Pons (tissue), 1 donor: ENCODE data around the gene KCNAB2.
"Not testable (repeated sequence)": the region's sequence is repeated elsewhere in the genome, so short reads cannot be mapped to it uniquely, and the experiment has no call there.

Experiments used
- DNase-seq: peaks from one replicate; pipeline ENCODE4 v3.0.0-alpha.2; 2016; ENCODE audit warnings: low spot score

Gene KCNAB2

GRCh38 chr1:6010554-6010953 lies 35.1 kb upstream of the KCNAB2 start:
- DNase-seq: no peak

- DNase-seq: no peak
These were observed 34.3 kb upstream of the KCNAB2 start for GRCh38 chr1:6011161-6011945.

GRCh38 chr1:6011946-6012258 lies 33.8 kb upstream of the KCNAB2 start:
- no peak for DNase-seq

- no peak for DNase-seq
These were observed 33.0 kb upstream of the KCNAB2 start for GRCh38 chr1:6012529-6013318.

GRCh38 chr1:6013491-6013890 lies 32.2 kb upstream of the KCNAB2 start:
- no peak for DNase-seq

- DNase-seq: no peak
These were observed 31.3 kb upstream of the KCNAB2 start for GRCh38 chr1:6014130-6014999.

GRCh38 chr1:6016191-6016865 lies 29.4 kb upstream of the KCNAB2 start:
- no peak for DNase-seq

GRCh38 chr1:6017654-6018053 lies 28.0 kb upstream of the KCNAB2 start:
- DNase-seq: not testable (repeated sequence)

GRCh38 chr1:6019166-6019845 lies 26.4 kb upstream of the KCNAB2 start:
- DNase-seq: no peak

GRCh38 chr1:6022193-6022592 lies 23.5 kb upstream of the KCNAB2 start:
- DNase-seq: no peak

GRCh38 chr1:6023346-6023745 lies 22.3 kb upstream of the KCNAB2 start:
- no peak for DNase-seq

GRCh38 chr1:6024376-6024775 lies 21.3 kb upstream of the KCNAB2 start:
- no peak for DNase-seq

- DNase-seq: no peak
These were observed 20.2 kb upstream of the KCNAB2 start for GRCh38 chr1:6025269-6026094.

GRCh38 chr1:6026095-6026809 lies 19.4 kb upstream of the KCNAB2 start:
- peak; percentile 52 for DNase-seq

- DNase-seq: no peak
These were observed 18.1 kb upstream of the KCNAB2 start for GRCh38 chr1:6027591-6027990.

GRCh38 chr1:6028042-6028850 lies 17.4 kb upstream of the KCNAB2 start:
- DNase-seq: peak; percentile 62

- DNase-seq: no peak
These were observed 16.3 kb upstream of the KCNAB2 start for GRCh38 chr1:6029351-6029750.

GRCh38 chr1:6030132-6030531 lies 15.6 kb upstream of the KCNAB2 start:
- DNase-seq: no peak
